ENCODE measurements around the gene FAAP20.

FAAP20 gene

DNA sequence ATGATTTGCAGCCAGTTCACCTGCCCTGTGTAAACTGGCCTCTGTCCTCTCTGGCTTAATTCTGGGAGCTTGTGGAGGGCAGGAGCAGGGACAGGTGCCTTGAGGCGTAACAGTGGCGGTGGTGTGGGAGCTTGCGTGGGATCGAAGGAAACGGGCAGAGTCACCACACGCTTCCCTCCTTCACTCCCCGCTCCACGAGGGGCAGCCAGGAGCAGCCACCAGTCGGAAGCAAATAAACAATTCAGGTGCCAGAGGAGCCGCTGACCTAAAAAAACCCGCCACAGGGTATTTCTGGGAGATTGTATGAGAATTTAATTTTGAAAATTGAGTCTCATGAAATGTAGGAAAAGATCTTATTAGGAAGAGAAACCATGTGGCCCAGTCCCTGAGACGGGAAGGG lies 26.0 kb downstream of the FAAP20 start:
- no peak for DNase-seq (ENCODE audit: low read depth, low spot score)
- Histone ChIP-seq H3K36me3 (ENCODE audit: insufficient read depth, insufficient read length, low read length) (peaks cover 15% of the 10 kb centered on the region), H3K4me1 (ENCODE audit: insufficient read depth, insufficient read length) (peaks cover 8% of the 10 kb centered on the region), H3K4me3 (ENCODE audit: insufficient read length, low read depth) (no peak overlapping the region), H3K27me3 (ENCODE audit: insufficient read depth, insufficient read length) (no peaks in the 10 kb centered on the region), H3K9ac (ENCODE audit: insufficient read length, low read depth) (no peak overlapping the region), H3K9me3 (ENCODE audit: insufficient read depth, low read length) (peaks cover 8% of the 10 kb centered on the region; the same call in 1 of the 2 replicates)
- TF ChIP-seq SUZ12 (IDR thresholded peaks at IDR 0.05; ENCODE audit: extremely low read depth, insufficient read depth, insufficient read length) (no peak), ZNF274 (IDR thresholded peaks at IDR 0.05; ENCODE audit: low read depth, low read length) (no peak), YY1 (IDR thresholded peaks at IDR 0.05; ENCODE audit: insufficient read depth, insufficient read length) (no peak)

GRCh38 chr1:2168090-2168489 lies 26.5 kb downstream of the FAAP20 start:
- H3K4me3 ChIP-seq (ENCODE audit: insufficient read length, low read depth): no peak overlapping the region
- no peak for DNase-seq (ENCODE audit: low read depth, low spot score)
- H3K36me3 ChIP-seq (ENCODE audit: insufficient read depth, insufficient read length, low read length): peaks cover 14% of the 10 kb centered on the region
- no peaks in the 10 kb centered on the region for H3K27me3 ChIP-seq (ENCODE audit: insufficient read depth, insufficient read length)
- H3K4me1 ChIP-seq (ENCODE audit: insufficient read depth, insufficient read length): peaks cover 8% of the 10 kb centered on the region
- peaks cover 11% of the 10 kb centered on the region; the same call in 1 of the 2 replicates for H3K9me3 ChIP-seq (ENCODE audit: insufficient read depth, low read length)
- TF ChIP-seq YY1 (IDR thresholded peaks at IDR 0.05; ENCODE audit: insufficient read depth, insufficient read length): no peak
- TF ChIP-seq SUZ12 (IDR thresholded peaks at IDR 0.05; ENCODE audit: extremely low read depth, insufficient read depth, insufficient read length): no peak
- no peak for TF ChIP-seq ZNF274 (IDR thresholded peaks at IDR 0.05; ENCODE audit: low read depth, low read length)
- H3K9ac ChIP-seq (ENCODE audit: insufficient read length, low read depth): no peak overlapping the region

GRCh38 chr1:2166695-2167094 lies 27.9 kb downstream of the FAAP20 start:
- Histone ChIP-seq H3K4me1 (ENCODE audit: insufficient read depth, insufficient read length) (peaks cover 8% of the 10 kb centered on the region), H3K9me3 (ENCODE audit: insufficient read depth, low read length) (peaks cover 11% of the 10 kb centered on the region; the same call in 1 of the 2 replicates), H3K4me3 (ENCODE audit: insufficient read length, low read depth) (no peak overlapping the region), H3K27me3 (ENCODE audit: insufficient read depth, insufficient read length) (no peaks in the 10 kb centered on the region), H3K9ac (ENCODE audit: insufficient read length, low read depth) (no peak overlapping the region), H3K36me3 (ENCODE audit: insufficient read depth, insufficient read length, low read length) (peaks cover 7% of the 10 kb centered on the region)
- DNase-seq (ENCODE audit: low read depth, low spot score): no peak
- no peak for TF ChIP-seq SUZ12 (IDR thresholded peaks at IDR 0.05; ENCODE audit: extremely low read depth, insufficient read depth, insufficient read length)
- no peak for TF ChIP-seq YY1 (IDR thresholded peaks at IDR 0.05; ENCODE audit: insufficient read depth, insufficient read length)
- TF ChIP-seq ZNF274 (IDR thresholded peaks at IDR 0.05; ENCODE audit: low read depth, low read length): no peak

GRCh38 chr1:2166254-2166653 lies 28.3 kb downstream of the FAAP20 start:
- TF ChIP-seq ZNF274 (IDR thresholded peaks at IDR 0.05; ENCODE audit: low read depth, low read length) (no peak), SUZ12 (IDR thresholded peaks at IDR 0.05; ENCODE audit: extremely low read depth, insufficient read depth, insufficient read length) (no peak)
- Histone ChIP-seq H3K9ac (ENCODE audit: insufficient read length, low read depth) (no peak overlapping the region), H3K9me3 (ENCODE audit: insufficient read depth, low read length) (peaks cover 11% of the 10 kb centered on the region; the same call in 1 of the 2 replicates), H3K36me3 (ENCODE audit: insufficient read depth, insufficient read length, low read length) (peaks cover 7% of the 10 kb centered on the region), H3K4me1 (ENCODE audit: insufficient read depth, insufficient read length) (peaks cover 8% of the 10 kb centered on the region), H3K27me3 (ENCODE audit: insufficient read depth, insufficient read length) (no peaks in the 10 kb centered on the region), H3K4me3 (ENCODE audit: insufficient read length, low read depth) (no peak overlapping the region)
- DNase-seq (ENCODE audit: low read depth, low spot score): no peak

DNA sequence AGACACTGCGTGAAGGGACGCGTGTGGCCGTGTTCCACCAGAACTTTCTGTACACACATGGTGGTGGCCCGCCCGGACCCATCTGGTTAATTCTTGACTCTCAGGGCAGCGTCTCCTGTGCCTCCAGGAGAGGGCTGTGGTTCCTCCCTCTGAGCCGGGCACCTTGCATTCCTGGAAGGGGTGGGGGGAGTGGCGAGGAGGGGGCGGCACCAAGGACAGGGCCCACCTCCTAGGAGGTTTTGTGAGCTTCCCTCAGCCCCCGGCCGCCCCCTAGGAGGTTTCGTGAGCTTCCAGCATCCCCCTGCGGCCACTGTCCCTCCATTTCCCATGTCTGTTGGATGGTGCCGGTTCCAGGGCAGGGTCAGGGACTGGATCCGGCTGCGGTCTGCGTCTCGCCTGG lies 28.9 kb downstream of the FAAP20 start:
- Histone ChIP-seq H3K9me3 (ENCODE audit: insufficient read depth, low read length) (peaks cover 11% of the 10 kb centered on the region; the same call in 1 of the 2 replicates), H3K4me3 (ENCODE audit: insufficient read length, low read depth) (no peak overlapping the region), H3K36me3 (ENCODE audit: insufficient read depth, insufficient read length, low read length) (peaks cover 7% of the 10 kb centered on the region), H3K4me1 (ENCODE audit: insufficient read depth, insufficient read length) (peaks cover 8% of the 10 kb centered on the region), H3K27me3 (ENCODE audit: insufficient read depth, insufficient read length) (no peaks in the 10 kb centered on the region), H3K9ac (ENCODE audit: insufficient read length, low read depth) (no peak overlapping the region)
- DNase-seq (ENCODE audit: low read depth, low spot score): no peak
- TF ChIP-seq ZNF274 (IDR thresholded peaks at IDR 0.05; ENCODE audit: low read depth, low read length) (no peak), YY1 (IDR thresholded peaks at IDR 0.05; ENCODE audit: insufficient read depth, insufficient read length) (no peak), SUZ12 (IDR thresholded peaks at IDR 0.05; ENCODE audit: extremely low read depth, insufficient read depth, insufficient read length) (no peak)

DNA sequence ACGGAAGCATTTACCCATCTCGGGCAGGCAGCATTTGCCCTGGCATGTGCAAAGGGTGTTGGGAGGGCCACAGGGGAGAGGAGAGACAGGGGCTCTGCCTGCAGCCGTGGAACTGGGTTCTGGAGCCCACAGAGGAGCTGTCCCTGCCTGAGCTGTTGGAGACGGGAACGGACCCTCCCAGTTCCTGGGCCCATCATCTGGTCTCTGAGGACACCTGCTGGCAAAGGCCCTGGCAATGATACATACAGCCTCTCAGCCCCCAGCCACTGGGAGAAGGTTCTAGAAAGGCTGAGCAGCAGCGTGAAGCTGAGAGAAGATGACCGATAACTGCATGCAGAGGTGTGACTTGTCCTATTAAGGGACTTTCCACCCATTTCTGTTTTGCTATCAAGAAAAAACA lies 31.4 kb downstream of the FAAP20 start:
- Histone ChIP-seq H3K36me3 (ENCODE audit: insufficient read depth, insufficient read length, low read length) (peaks cover 15% of the 10 kb centered on the region), H3K27me3 (ENCODE audit: insufficient read depth, insufficient read length) (no peaks in the 10 kb centered on the region), H3K4me1 (ENCODE audit: insufficient read depth, insufficient read length) (peaks cover 10% of the 10 kb centered on the region), H3K9ac (ENCODE audit: insufficient read length, low read depth) (no peak overlapping the region), H3K9me3 (ENCODE audit: insufficient read depth, low read length) (peaks cover 11% of the 10 kb centered on the region; the same call in 1 of the 2 replicates), H3K4me3 (ENCODE audit: insufficient read length, low read depth) (no peak overlapping the region)
- no peak for TF ChIP-seq YY1 (IDR thresholded peaks at IDR 0.05; ENCODE audit: insufficient read depth, insufficient read length)
- TF ChIP-seq ZNF274 (IDR thresholded peaks at IDR 0.05; ENCODE audit: low read depth, low read length): no peak
- no peak for TF ChIP-seq SUZ12 (IDR thresholded peaks at IDR 0.05; ENCODE audit: extremely low read depth, insufficient read depth, insufficient read length)
- no peak for DNase-seq (ENCODE audit: low read depth, low spot score)

- H3K9ac ChIP-seq (ENCODE audit: insufficient read length, low read depth): no peak overlapping the region
- TF ChIP-seq ZNF274 (IDR thresholded peaks at IDR 0.05; ENCODE audit: low read depth, low read length) (no peak), SUZ12 (IDR thresholded peaks at IDR 0.05; ENCODE audit: extremely low read depth, insufficient read depth, insufficient read length) (no peak), YY1 (IDR thresholded peaks at IDR 0.05; ENCODE audit: insufficient read depth, insufficient read length) (no peak)
- peaks cover 25% of the 10 kb centered on the region for H3K36me3 ChIP-seq (ENCODE audit: insufficient read depth, insufficient read length, low read length)
- peaks cover 11% of the 10 kb centered on the region; the same call in 1 of the 2 replicates for H3K9me3 ChIP-seq (ENCODE audit: insufficient read depth, low read length)
- no peak overlapping the region for H3K4me3 ChIP-seq (ENCODE audit: insufficient read length, low read depth)
- H3K4me1 ChIP-seq (ENCODE audit: insufficient read depth, insufficient read length): peaks cover 9% of the 10 kb centered on the region
- H3K27me3 ChIP-seq (ENCODE audit: insufficient read depth, insufficient read length): no peaks in the 10 kb centered on the region
- no peak for DNase-seq (ENCODE audit: low read depth, low spot score)
These were observed 33.9 kb downstream of the FAAP20 start for GRCh38 chr1:2160451-2161300.
